AG09309 (cell line): ENCODE measurements around the gene SLC35D2.
A peak's percentile ranks its signal among the peaks of the same experiment; 100 is the strongest.

ENCODE experiments used
- DNase-seq: peaks from one replicate; pipeline ENCODE4 v3.0.0-alpha.2; 2010; ENCODE audit warnings: low read depth
- H3K4me3 ChIP-seq: 2 replicates; pipeline ENCODE4 v1.5.1; 2011; ENCODE audit warnings: mild to moderate bottlenecking, low read depth, low read length, moderate library complexity; ENCODE audit not compliant: control insufficient read depth
- TF ChIP-seq, protein P1 (sequence below): IDR thresholded peaks from 2 replicates; pipeline ENCODE4 v1.5.1; 2011; ENCODE audit warnings: mild to moderate bottlenecking, low read depth, low read length, inconsistent platforms; ENCODE audit not compliant: insufficient read depth, control insufficient read depth; ENCODE audit errors: missing control alignments

The SLC35D2 gene

DNA sequence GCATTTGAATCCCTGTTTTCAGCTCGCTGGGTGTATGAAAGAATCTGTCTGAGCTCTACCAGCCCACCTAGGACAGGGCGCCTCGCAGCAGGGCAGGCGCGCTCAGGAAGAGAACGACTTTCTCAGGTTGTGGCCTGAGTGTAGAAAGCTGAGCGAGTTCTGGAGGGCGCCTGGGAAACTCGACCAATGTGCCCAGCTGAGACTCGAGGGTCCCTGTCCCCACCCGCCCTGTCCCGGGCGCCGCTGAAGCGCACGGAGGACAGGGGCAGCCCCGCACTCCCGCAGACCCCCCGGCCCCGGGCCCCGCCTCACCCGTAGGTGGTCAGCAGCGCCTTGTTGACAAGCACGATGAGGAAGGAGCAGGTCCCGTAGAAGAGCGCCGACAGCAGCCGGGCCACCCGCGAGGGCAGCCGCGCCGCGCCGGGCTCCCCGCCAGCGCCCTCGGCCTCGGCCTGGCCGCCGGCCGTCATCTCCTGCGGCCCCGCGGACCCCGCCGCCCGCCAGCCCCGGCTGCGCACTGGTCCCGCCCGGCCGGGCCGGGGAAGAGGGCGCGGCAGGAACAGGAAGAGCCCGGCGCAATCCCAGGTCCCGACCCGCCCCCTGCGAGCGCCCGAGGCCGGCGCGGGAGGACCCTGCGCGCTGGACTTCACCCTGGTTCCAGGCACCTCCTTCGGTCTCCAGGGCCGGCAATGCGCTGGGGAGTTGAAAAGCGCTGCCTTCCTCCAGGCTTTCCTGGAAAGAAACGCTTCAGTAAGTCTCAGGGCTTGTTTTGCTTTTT lies at the start of gene SLC35D2:
Gene SLC35D2, minus strand, starts transcription at position 547 of the 778 bp plus-strand sequence. Its CDS starts 77 bp downstream, at position 470.
- H3K4me3 ChIP-seq, result peak within 1 kb of the TSS; percentile 43
- DNase-seq, result no peak
- TF ChIP-seq, protein P1, sequence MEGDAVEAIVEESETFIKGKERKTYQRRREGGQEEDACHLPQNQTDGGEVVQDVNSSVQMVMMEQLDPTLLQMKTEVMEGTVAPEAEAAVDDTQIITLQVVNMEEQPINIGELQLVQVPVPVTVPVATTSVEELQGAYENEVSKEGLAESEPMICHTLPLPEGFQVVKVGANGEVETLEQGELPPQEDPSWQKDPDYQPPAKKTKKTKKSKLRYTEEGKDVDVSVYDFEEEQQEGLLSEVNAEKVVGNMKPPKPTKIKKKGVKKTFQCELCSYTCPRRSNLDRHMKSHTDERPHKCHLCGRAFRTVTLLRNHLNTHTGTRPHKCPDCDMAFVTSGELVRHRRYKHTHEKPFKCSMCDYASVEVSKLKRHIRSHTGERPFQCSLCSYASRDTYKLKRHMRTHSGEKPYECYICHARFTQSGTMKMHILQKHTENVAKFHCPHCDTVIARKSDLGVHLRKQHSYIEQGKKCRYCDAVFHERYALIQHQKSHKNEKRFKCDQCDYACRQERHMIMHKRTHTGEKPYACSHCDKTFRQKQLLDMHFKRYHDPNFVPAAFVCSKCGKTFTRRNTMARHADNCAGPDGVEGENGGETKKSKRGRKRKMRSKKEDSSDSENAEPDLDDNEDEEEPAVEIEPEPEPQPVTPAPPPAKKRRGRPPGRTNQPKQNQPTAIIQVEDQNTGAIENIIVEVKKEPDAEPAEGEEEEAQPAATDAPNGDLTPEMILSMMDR, result no peak

DNA sequence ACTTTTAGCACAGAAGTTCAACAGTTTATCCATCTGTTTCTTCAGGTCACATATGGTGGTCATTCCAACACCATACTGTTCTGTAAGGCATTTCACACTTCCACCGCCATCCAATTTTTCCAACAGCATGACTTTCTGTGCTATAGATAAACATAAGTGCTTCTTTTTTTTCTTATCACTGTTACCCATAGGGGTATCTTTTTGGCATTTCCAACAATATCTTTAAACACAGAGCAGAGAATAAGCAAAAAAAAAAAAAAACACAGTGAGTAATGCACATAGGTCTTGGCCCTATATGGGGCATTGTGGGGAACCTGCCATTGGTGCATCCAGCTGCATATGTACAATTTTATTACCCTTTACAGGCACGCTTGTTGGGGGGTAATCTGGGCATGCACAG lies 46.9 kb upstream of the SLC35D2 start:
- no peak for DNase-seq
- TF ChIP-seq, protein P1, result no peak
- no peak overlapping the region for H3K4me3 ChIP-seq

DNA sequence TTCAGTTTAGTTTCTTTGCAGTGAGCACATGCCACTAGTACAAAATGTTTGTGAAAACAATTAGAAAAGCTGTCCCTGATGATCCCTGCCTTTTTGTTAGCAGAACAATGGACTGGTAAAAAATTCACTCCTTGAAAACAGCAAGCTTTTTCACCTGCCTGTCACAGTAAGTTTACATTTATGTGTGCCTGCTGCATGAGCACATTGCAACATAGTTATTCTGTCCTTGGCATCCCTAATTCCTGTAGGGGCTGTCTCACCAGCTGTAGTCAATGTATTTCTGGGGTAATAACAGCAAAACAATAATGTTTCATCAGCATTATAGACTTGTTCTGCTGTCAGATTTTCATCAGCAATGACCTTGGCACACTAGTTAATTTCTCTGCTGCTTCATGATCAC lies 46.2 kb upstream of the SLC35D2 start:
- no peak for DNase-seq
- H3K4me3 ChIP-seq, result no peak overlapping the region
- TF ChIP-seq, protein P1, result no peak

DNA sequence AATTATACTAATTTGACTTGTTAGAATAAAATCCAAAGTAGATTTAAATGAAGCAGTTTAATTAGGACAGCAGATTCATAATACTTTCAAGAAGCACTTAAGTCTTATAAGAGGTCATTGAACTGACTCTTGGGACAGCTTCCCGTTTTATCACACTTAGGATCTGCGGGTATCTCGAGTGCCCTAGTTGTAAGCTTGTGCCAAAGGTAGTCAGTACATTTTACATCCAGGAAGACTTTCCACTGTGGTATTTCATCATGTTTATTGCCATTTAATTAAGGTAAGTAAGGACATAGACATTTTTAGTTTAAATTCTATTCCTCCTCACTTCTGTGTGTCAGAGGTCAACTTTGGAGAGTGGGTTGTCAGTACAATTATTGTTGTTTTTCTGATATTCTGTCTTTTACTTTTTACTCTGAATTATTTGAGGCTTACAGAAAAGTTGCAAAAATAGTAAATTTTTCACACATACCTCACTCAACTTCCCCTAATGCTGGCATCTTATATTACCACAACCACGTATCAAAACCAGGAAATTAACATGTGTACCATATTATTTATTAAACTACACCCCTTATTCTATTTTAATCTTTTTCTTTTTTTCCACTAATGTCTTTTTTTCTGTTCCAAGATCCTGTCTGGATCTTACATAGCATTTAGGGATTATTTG lies 42.1 kb upstream of the SLC35D2 start:
- TF ChIP-seq, protein P1, result no peak
- no peak overlapping the region for H3K4me3 ChIP-seq
- DNase-seq, result no peak

DNA sequence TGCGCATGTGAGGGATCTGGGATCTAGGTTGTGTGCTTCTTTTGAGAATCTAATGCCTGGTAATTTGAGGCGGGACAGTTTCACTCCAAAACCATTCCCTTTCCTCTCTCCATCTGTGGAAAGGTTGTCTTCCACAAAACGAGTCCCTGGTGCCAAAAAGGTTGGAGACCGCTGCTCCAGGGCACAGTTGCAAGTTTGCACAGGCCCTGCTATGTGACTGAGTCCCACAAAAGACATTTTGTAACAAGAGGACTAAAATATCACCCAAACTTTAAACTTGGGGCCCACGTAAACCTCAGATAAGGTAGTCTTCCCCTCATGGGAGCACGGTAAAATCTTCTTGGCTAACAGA lies 40.5 kb upstream of the SLC35D2 start:
- TF ChIP-seq, protein P1, result no peak
- no peak for DNase-seq
- no peak overlapping the region for H3K4me3 ChIP-seq

DNA sequence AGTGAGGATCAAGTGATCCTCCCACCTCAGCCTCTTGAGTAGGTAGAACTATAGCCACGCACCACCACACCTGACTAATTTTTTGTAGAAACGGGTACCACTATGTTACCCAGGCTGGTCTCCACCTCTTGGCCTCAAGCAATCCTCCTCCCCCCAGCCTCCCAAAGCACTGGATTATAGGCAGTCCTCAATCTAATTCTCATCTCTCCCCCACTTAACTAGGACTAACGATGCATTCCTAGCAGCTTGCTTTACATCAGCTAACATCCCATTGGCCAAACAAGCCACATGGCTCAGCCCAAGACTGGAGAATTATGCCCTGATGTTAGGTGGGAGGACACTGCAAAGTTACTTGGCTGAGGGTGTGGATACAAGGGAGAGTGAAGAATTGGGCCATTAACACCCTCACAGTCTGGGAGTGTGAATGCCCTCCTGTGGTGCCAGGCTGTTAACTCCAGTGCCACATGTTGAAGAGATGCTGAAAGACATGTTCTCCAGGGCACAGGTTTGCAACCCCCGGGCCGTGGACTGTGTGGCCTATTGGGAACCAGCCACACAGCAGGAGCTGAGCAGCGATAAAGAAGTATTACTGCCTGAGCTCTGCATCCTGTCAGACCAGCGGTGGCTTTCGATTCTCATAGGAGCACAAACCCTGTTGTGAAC lies 39.9 kb upstream of the SLC35D2 start:
- no peak overlapping the region for H3K4me3 ChIP-seq
- DNase-seq, result no peak
- TF ChIP-seq, protein P1, result no peak
